Measurements from ENCODE around the gene ZNF169.
"Not testable (repeated sequence)": the region's sequence is repeated elsewhere in the genome, so short reads cannot be mapped to it uniquely, and the experiment has no call there.

Gene ZNF169

GRCh38 chr9:94287877-94288513 lies 28.9 kb downstream of the ZNF169 start:
- no peak for DNase-seq

- no peak for DNase-seq
Measured at GRCh38 chr9:94289691-94290090, 30.6 kb downstream of the ZNF169 start.

- no peak for DNase-seq
Measured at GRCh38 chr9:94298949-94299599, 40.0 kb downstream of the ZNF169 start.

GRCh38 chr9:94300470-94301301 lies 41.6 kb downstream of the ZNF169 start:
- no peak for DNase-seq

GRCh38 chr9:94301583-94301982 lies 42.5 kb downstream of the ZNF169 start:
- no peak for DNase-seq

- no peak for DNase-seq
Measured at GRCh38 chr9:94302426-94302825, 43.3 kb downstream of the ZNF169 start.

- no peak for DNase-seq
Measured at GRCh38 chr9:94303321-94303720, 44.2 kb downstream of the ZNF169 start.

- DNase-seq: not testable (repeated sequence)
Measured at GRCh38 chr9:94315034-94315984, 56.2 kb downstream of the ZNF169 start.

- DNase-seq: not testable (repeated sequence)
Measured at GRCh38 chr9:94316236-94316635, 57.1 kb downstream of the ZNF169 start.

GRCh38 chr9:94317949-94318657 lies 59.0 kb downstream of the ZNF169 start:
- DNase-seq: not testable (repeated sequence)

GRCh38 chr9:94322342-94322940 lies 63.3 kb downstream of the ZNF169 start:
- not testable (repeated sequence) for DNase-seq

GRCh38 chr9:94323153-94323798 lies 64.2 kb downstream of the ZNF169 start:
- not testable (repeated sequence) for DNase-seq

- not testable (repeated sequence) for DNase-seq
Measured at GRCh38 chr9:94325583-94325982, 66.5 kb downstream of the ZNF169 start.

- DNase-seq: not testable (repeated sequence)
Measured at GRCh38 chr9:94328544-94328943, 69.4 kb downstream of the ZNF169 start, which contains the start of gene NUTM2F. Gene NUTM2F, minus strand, starts transcription at chr9:94328644. Its CDS starts 21 bp downstream, at chr9:94328623.

- DNase-seq: not testable (repeated sequence)
Measured at GRCh38 chr9:94336445-94336844, 77.3 kb downstream of the ZNF169 start.

- DNase-seq: not testable (repeated sequence)
Measured at GRCh38 chr9:94338723-94339122, 79.6 kb downstream of the ZNF169 start.

GRCh38 chr9:94339657-94340056 lies 80.6 kb downstream of the ZNF169 start:
- DNase-seq: not testable (repeated sequence)

- not testable (repeated sequence) for DNase-seq
Measured at GRCh38 chr9:94340750-94341149, 81.7 kb downstream of the ZNF169 start.

GRCh38 chr9:94341703-94342102 lies 82.6 kb downstream of the ZNF169 start:
- not testable (repeated sequence) for DNase-seq

GRCh38 chr9:94347451-94347850 lies 88.4 kb downstream of the ZNF169 start:
- DNase-seq: not testable (repeated sequence)

- DNase-seq: not testable (repeated sequence)
Measured at GRCh38 chr9:94348754-94349153, 89.7 kb downstream of the ZNF169 start.

Data from activated CD8-positive, alpha-beta memory T cell treated with anti-CD3 and anti-CD28 coated beads for 24 hours (primary cell).